OCI-LY3 (cell line): ENCODE data around the gene SNUPN.

ENCODE experiments used
- EZH2phosphoT487 ChIP-seq: fragments of 200-600 bp; shearing (Covaris generic); IDR thresholded peaks from 2 replicates; pipeline ENCODE4 v1.6.1; 2018; ENCODE audit warnings: antibody characterized with exemption, mixed run types, low read depth
- TF ChIP-seq, protein P1 (sequence below): fragments of 200-600, 300-600 bp; sonication (generic); IDR thresholded peaks from 2 replicates; pipeline ENCODE4 v1.5.1; 2014; ENCODE audit warnings: antibody characterized with exemption, low read length, low read depth

DNA sequence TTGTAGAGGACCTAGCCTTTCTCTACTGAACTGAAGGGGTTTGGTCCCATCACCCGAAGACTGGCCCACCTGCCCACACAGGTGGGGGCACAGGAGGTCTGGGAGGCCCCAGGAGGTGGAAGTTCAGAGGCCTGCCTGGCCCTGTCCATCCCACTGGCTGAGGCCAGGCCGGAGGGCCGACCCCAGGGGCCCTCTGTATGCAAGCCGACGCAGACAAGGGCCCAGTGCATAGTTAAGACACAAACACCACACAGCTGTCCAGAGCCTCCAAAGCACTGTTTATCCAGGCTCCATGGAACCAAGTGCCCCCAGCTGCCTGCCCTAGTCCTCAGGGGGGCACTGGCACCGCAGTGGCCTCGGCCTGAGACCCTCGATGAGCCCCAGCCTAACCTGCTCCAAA is 48.8 kb upstream of the SNUPN start:
- TF ChIP-seq EZH2phosphoT487 = no peak
- TF ChIP-seq, protein P1, sequence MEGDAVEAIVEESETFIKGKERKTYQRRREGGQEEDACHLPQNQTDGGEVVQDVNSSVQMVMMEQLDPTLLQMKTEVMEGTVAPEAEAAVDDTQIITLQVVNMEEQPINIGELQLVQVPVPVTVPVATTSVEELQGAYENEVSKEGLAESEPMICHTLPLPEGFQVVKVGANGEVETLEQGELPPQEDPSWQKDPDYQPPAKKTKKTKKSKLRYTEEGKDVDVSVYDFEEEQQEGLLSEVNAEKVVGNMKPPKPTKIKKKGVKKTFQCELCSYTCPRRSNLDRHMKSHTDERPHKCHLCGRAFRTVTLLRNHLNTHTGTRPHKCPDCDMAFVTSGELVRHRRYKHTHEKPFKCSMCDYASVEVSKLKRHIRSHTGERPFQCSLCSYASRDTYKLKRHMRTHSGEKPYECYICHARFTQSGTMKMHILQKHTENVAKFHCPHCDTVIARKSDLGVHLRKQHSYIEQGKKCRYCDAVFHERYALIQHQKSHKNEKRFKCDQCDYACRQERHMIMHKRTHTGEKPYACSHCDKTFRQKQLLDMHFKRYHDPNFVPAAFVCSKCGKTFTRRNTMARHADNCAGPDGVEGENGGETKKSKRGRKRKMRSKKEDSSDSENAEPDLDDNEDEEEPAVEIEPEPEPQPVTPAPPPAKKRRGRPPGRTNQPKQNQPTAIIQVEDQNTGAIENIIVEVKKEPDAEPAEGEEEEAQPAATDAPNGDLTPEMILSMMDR = no peak
